Activated naive CD4-positive, alpha-beta T cell treated with anti-CD3 and anti-CD28 coated beads, Interleukin-2, amount 10 ng/mL, durations not matched to agents 7 days and 5 days (primary cell): ENCODE results near the gene TTC3.

ENCODE experiments used
- CTCF ChIA-PET: fragments of 350-600 bp; sonication (Branson Sonifier 250); formaldehyde crosslinking; loops from one replicate; lab custom pipeline; 2021; ENCODE audit warnings: antibody characterized with exemption; lab: Charles Lee
- DNase-seq: peaks from one replicate; pipeline ENCODE4 v3.0.0-alpha.2; 2020
- H3K27ac Mint-ChIP-seq: one replicate; pipeline ENCODE4 v1.8.0; 2021; ENCODE audit warnings: mild to moderate bottlenecking, moderate library complexity, mixed read lengths
- H3K27me3 Mint-ChIP-seq: one replicate; pipeline ENCODE4 v1.8.0; 2021; ENCODE audit warnings: mild to moderate bottlenecking, mixed read lengths
- H3K36me3 Mint-ChIP-seq: one replicate; pipeline ENCODE4 v1.8.0; 2021; ENCODE audit warnings: mixed read lengths
- H3K4me1 Mint-ChIP-seq: one replicate; pipeline ENCODE4 v1.8.0; 2021; ENCODE audit warnings: mixed read lengths
- H3K4me3 Mint-ChIP-seq: one replicate; pipeline ENCODE4 v1.8.0; 2021; ENCODE audit warnings: mild to moderate bottlenecking, moderate library complexity, mixed read lengths
- H3K9me3 Mint-ChIP-seq: one replicate; pipeline ENCODE4 v1.8.0; 2021; ENCODE audit warnings: mixed read lengths

The TTC3 gene

DNA sequence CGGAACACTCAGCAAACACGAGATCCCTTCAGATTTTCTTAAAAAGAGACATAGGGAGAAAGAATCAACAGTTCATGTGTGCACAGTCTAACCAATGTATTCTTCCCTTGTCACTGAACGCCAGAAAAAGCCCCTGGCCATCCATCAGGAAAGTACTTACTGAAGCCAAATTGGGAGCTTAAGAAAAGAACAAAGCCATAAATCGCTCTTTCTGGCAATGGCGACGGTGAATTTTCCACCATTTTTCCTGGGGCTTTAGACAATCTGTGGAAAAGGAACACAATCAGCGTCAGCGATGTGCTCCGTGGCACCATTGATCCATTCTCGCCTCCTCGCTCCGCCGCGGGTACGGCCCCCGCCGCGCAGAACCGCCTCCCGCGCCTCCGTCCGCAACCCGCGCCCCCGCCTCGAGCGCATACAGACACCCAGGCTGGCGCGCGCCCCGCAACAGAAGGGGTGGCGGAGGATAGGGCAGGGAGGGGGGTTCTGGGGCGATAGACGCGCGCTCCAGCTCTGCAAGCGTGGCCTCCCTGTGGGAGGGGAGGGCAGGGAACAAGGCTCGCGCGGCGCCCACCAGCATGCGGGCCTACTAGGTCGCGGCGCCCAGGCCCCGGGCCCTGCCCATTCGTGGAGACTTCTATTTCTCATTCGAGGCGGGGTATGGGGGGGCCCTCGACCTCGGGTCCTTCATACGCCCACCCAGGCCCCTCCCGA is 623 bp upstream of the TTC3 start:
- Mint-ChIP-seq H3K36me3 (peaks cover 23% of the 10 kb centered on the region), H3K27me3 (peaks cover 7% of the 10 kb centered on the region), H3K4me3 (peak overlapping the region; percentile 73), H3K9me3 (peaks cover 1% of the 10 kb centered on the region), H3K27ac (peak overlapping the region; percentile 90), H3K4me1 (peaks cover 33% of the 10 kb centered on the region)
- DNase-seq = peak; percentile 83
- CTCF ChIA-PET = no interaction called here

DNA sequence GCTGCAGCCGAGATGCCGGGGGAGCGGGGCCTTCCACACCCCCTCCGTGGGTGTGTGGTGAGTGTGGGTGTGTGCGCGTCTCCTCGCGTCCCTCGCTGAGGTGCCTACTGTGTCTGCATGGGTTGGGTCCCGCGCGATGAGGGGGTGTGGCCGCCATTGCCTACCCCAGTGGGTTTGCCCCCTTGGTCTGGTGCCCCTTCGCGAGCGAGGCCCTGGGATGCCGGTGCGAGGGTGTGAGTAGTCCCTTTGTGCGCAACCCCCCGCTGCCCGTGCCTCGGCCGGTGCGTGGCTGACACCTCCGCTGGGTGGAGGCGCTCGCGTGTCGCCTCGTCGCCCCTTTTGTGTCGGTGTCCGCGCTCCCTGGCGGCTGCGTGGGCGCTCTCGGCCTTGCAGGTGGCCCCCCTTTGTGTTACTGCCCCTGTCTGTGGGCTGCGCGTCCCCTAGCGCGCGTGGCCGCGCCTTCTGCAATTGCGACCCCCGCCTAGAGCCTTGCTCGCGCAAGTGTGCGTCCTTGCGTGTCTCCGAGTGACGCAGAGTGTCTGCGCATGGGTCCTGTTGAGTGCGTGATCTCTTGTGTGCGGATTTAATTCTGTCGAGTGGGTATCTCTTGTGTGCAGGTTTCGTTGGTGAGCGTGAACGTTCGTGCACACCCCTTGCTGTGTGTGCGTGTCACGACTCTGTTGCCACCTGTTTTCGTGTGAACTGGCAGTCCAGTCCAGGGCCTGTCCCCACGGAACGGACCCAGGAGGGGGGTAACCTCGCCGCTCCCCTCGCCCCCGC is 553 bp downstream of the TTC3 start:
- H3K4me1 Mint-ChIP-seq = peaks cover 37% of the 10 kb centered on the region
- peak; percentile 69 for DNase-seq

DNA sequence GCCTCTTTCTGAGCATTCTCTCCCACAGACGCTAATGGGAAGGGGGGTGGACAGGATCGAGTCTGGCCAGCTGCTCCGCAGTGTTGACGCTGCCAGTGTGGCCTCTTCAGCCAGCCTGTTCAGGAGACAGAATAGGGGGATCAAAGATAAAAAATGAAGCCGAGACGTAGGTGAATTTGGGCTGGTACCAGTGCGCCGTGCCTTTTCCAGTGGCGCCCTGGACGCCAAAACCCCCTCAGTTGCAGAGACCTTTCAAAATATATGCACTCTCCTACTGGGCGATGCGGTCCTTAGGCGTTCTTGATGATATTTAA is 1.1 kb downstream of the TTC3 start:
- DNase-seq = no peak
- peak overlapping the region; percentile 97 for H3K4me3 Mint-ChIP-seq
- CTCF ChIA-PET = no interaction called here
- peaks cover 16% of the 10 kb centered on the region for H3K36me3 Mint-ChIP-seq
- H3K27ac Mint-ChIP-seq = peak overlapping the region; percentile 96
- H3K4me1 Mint-ChIP-seq = peaks cover 38% of the 10 kb centered on the region
- peaks cover 1% of the 10 kb centered on the region for H3K9me3 Mint-ChIP-seq
- peaks cover 7% of the 10 kb centered on the region for H3K27me3 Mint-ChIP-seq

More for the DNA sequence above, 553 bp downstream of the TTC3 start:
- CTCF ChIA-PET = no interaction called here
- peaks cover 19% of the 10 kb centered on the region for H3K36me3 Mint-ChIP-seq
- H3K4me3 Mint-ChIP-seq = peak overlapping the region; percentile 97
- H3K27me3 Mint-ChIP-seq = peaks cover 7% of the 10 kb centered on the region
- H3K9me3 Mint-ChIP-seq = peaks cover 1% of the 10 kb centered on the region
- H3K27ac Mint-ChIP-seq = peak overlapping the region; percentile 96

DNA sequence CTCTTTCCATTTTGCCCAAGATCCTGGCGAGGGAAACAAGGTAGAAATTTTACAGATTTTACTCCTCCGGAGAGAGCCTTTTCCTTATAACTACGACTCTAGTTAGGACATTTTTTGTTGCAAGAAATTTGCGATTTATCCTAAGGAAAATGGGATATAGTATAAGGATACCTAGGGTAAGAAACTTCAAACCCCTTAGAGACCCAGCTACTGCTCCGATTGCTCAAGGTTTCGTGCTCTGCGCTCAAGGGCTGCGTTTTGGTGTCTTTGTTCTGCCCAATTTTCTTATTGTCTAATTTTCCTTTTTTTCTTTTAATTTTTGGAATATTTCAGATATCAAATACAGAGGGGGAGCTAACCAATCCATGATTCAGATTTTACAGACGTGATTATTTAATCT is 1.5 kb downstream of the TTC3 start:
- Mint-ChIP-seq H3K36me3 (peaks cover 16% of the 10 kb centered on the region), H3K9me3 (peaks cover 1% of the 10 kb centered on the region), H3K4me3 (peak overlapping the region; percentile 97), H3K27me3 (peaks cover 7% of the 10 kb centered on the region), H3K4me1 (peaks cover 40% of the 10 kb centered on the region), H3K27ac (no peak overlapping the region)
- DNase-seq = no peak
- CTCF ChIA-PET = interaction anchor here (0.7 kb wide), 1 partner anchor 9 kb away, joined by 3 read pairs; no protein-coding TSS in a partner anchor

DNA sequence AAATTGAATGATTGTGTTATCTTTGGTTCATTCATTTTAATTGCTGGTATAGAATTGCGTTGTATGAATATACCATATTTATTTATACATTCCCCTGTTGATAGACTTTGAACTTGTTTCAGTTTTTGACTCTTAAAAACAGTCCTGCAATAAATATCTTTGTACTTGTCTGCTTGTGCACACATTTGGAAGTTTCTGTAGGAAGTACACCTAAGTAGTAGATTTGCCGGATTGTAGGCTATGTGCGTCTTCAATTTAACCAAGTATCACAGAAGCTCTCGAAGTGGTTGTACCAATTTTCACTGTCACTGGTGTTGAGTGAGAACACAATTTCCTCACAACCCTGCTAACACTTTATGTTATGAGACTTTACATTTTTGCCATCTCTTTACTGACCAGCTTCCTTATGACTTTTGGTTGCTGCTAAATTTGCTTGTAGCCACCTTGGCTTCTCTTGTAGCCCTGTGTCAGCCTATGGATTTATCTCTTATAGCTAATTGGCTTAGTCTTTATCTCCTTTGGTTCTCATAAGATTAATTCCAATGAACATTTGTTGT is 2.2 kb downstream of the TTC3 start:
- Mint-ChIP-seq H3K4me1 (peaks cover 40% of the 10 kb centered on the region), H3K9me3 (peaks cover 1% of the 10 kb centered on the region), H3K36me3 (peaks cover 16% of the 10 kb centered on the region), H3K27me3 (peaks cover 7% of the 10 kb centered on the region), H3K27ac (peak overlapping the region; percentile 11), H3K4me3 (peak overlapping the region; percentile 43)
- DNase-seq = no peak
- CTCF ChIA-PET = interaction anchor here (0.7 kb wide), 1 partner anchor 9 kb away, joined by 3 read pairs; no protein-coding TSS in a partner anchor

DNA sequence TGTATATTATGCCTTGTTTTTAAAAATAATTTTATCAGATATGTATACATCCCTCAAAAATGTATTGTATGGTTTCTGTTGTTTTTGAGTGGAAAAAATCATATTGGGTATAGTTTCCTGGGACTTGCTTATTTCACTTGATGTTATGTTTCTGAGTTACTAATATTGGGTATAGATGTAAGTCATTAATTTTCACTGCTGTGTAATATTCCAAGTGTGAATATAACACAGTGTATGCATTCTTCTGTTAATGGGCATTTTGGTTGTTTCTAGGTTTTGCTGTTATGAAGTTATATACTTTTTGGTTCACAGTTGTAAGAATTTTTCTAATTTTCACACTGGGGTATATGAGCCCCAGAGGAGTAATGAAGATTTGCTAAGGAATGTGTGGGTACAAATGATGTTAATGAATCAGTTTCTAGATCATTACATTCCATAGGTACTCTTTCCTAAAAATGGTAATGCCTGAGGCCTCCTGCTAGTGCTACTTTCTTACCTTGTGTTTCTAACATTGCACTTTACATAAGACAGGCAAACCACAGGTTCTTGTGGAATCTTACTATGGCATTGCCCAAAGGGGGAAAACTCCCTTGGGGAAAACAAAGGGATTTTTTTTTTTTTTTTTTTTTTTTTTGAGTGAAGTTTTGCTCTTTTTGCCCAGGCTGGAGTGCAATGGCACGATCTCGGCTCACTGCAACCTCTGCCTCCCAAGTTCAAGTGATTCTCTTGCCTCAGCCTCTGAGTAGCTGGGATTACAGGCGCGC is 3.2 kb downstream of the TTC3 start:
- peaks cover 1% of the 10 kb centered on the region for H3K9me3 Mint-ChIP-seq
- DNase-seq = no peak
- H3K4me3 Mint-ChIP-seq = no peak overlapping the region
- H3K4me1 Mint-ChIP-seq = peaks cover 33% of the 10 kb centered on the region
- H3K27me3 Mint-ChIP-seq = peaks cover 7% of the 10 kb centered on the region
- H3K36me3 Mint-ChIP-seq = peaks cover 13% of the 10 kb centered on the region
- CTCF ChIA-PET = no interaction called here
- no peak overlapping the region for H3K27ac Mint-ChIP-seq

DNA sequence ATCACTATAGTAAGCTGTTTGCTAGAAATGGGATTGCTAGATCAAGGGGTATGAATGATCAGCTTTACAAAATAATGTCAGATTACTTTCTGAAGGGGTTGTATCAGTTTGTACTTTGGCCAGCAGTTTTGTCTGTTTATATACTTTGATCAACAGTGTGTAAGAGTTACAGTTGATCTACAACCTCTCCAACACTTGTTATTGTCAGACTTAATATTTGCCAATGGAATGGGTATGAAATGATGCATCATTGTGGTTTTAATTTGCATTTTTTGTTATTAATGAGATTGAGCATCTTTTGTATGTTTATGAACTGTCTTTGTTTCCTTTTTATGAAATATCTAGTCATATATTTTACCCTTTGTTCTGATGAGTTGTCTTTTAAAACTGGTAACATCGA is 4.3 kb downstream of the TTC3 start:
- Mint-ChIP-seq H3K4me1 (peaks cover 23% of the 10 kb centered on the region), H3K9me3 (peaks cover 1% of the 10 kb centered on the region), H3K4me3 (no peak overlapping the region), H3K27ac (no peak overlapping the region), H3K36me3 (peaks cover 12% of the 10 kb centered on the region), H3K27me3 (peaks cover 7% of the 10 kb centered on the region)
- DNase-seq = no peak
- CTCF ChIA-PET = no interaction called here

DNA sequence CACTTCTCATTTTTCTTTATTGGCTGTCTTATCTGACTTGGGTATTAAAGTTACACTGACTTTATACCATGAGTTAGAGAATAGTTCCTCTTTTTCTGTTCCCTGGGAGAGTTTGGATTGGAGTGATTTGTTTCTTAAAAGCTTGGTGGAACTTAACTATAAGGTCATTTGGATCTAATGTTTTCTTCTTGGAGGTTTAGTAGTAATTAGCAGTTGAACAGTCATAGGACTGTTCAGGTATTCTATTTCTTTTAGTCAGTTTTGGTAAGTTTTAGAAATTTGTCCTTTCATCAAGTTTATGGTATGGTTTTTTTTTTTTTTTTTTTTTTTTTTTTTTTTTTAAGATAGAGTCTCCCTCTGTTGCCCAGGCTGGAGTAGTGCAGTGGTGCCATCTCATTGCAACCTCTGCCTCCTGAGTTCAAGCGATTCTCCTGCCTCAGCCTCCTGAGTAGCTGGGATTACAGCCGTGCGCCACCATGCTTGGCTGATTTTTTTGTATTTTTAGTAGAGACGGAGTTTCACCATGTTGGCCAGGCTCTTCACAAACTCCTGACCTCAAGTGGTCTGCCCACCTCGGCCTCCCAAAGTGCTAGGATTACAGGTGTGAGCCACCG is 6.3 kb downstream of the TTC3 start:
- peaks cover 12% of the 10 kb centered on the region for H3K36me3 Mint-ChIP-seq
- DNase-seq = no peak
- H3K9me3 Mint-ChIP-seq = peaks cover 1% of the 10 kb centered on the region
- H3K4me3 Mint-ChIP-seq = no peak overlapping the region
- H3K27me3 Mint-ChIP-seq = no peaks in the 10 kb centered on the region
- CTCF ChIA-PET = interaction anchor here (1.8 kb wide), 1 partner anchor 102 kb away, joined by 7 read pairs; no protein-coding TSS in a partner anchor
- peaks cover 26% of the 10 kb centered on the region for H3K4me1 Mint-ChIP-seq
- H3K27ac Mint-ChIP-seq = no peak overlapping the region

DNA sequence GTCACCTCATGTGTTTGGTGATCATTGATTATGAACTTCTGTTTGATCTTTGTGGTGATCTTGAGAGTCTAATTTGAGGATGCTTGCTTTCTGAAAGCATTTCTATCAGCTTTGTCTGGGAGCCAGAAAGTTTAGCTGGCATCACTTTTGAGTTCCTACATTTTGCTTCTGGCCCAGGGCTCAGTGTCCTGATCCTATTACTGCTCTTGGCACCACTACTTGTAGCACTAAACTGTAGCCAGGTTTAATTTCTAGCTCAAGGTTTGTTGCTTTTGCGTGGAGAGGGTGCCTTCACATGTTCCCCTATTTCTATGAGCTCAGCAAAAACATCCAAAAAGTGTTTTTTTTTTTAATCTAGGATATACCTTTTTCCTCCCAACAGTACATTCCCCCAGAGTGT is 9.3 kb downstream of the TTC3 start:
- Mint-ChIP-seq H3K36me3 (peaks cover 4% of the 10 kb centered on the region), H3K4me1 (peaks cover 13% of the 10 kb centered on the region), H3K4me3 (no peak overlapping the region), H3K27me3 (no peaks in the 10 kb centered on the region), H3K27ac (no peak overlapping the region), H3K9me3 (no peaks in the 10 kb centered on the region)
- no peak for DNase-seq
- CTCF ChIA-PET = interaction anchor here (1.0 to 1.4 kb wide), 3 partner anchors 104 to 482 kb away, joined by 3 read pairs; no protein-coding TSS in a partner anchor

DNA sequence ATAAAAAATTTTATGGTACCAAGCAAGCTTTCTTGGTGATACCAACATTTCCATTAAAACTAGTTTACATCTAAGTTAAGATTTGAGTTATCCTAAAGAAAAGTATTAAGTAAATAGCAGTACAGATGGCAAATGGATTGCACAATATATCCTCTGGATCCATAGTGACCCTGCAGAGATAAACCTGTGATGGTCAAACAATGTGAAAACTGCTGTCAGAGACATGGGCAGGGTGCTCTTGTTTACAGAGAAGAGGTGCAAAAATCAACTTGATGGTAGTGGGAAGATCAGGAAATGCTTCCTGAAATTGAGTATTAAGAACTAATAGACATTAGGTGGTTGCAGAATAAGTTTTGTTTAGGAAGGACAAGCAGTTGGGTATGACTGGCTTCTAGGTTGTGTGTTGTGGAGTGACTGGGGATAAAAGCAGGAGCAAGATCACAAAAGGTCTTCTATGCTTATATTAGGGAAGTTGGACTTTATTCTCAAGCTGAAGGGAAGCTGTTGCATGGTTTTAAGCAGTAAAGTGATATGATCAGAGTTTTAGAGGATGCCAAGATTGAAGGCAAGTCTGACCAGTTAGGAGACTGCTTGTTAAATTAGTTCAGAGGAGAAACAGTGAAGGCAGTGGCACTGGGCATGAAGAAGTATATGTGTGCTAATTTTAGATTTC is 9.9 kb downstream of the TTC3 start:
- no peak overlapping the region for H3K4me3 Mint-ChIP-seq
- no peak overlapping the region for H3K27ac Mint-ChIP-seq
- H3K4me1 Mint-ChIP-seq = peaks cover 9% of the 10 kb centered on the region
- H3K27me3 Mint-ChIP-seq = no peaks in the 10 kb centered on the region
- peaks cover 4% of the 10 kb centered on the region for H3K36me3 Mint-ChIP-seq
- no peaks in the 10 kb centered on the region for H3K9me3 Mint-ChIP-seq
- DNase-seq = no peak
- CTCF ChIA-PET = interaction anchor here (0.6 to 1.4 kb wide), 4 partner anchors 8 to 481 kb away, joined by 3 to 4 read pairs (median 3); no protein-coding TSS in a partner anchor

DNA sequence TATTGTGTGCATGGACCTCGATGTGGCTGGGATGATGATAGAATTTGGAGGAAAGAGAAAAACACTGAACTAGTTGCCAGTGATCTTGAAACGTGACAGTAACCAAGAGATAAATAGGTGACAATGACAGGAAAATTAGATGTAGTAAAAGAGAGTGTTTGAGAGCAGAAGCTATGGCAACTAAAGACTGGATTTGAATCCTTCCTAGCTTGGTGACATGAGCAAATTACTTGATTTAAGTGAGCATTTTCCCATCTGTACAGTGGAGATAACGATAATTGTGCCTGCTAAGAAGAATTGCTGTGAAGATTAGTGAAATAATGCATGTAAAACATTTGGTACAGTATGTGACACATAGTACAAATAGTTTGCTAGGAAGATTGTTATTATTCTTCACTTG is 12.7 kb downstream of the TTC3 start:
- H3K27ac Mint-ChIP-seq = no peak overlapping the region
- peaks cover 13% of the 10 kb centered on the region for H3K36me3 Mint-ChIP-seq
- peaks cover 7% of the 10 kb centered on the region for H3K4me1 Mint-ChIP-seq
- H3K4me3 Mint-ChIP-seq = no peak overlapping the region
- CTCF ChIA-PET = no interaction called here
- DNase-seq = no peak
- no peaks in the 10 kb centered on the region for H3K27me3 Mint-ChIP-seq
- no peaks in the 10 kb centered on the region for H3K9me3 Mint-ChIP-seq

DNA sequence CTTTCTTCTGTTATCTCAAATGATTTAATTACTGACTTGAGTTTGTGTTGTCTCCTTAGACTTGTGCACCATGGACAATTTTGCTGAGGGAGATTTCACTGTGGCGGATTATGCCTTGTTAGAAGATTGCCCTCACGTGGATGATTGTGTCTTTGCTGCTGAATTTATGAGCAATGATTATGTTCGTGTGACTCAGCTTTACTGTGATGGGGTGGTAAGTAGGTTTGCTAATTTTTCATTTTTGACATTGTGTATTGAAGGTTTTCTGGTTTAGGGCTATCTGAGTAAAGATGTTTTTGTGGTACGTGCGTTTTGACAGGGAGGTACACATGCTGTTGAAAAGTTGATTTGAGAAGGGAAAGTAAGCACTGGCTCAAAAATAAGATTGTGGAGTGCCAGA is 14.1 kb downstream of the TTC3 start:
- peaks cover 7% of the 10 kb centered on the region for H3K4me1 Mint-ChIP-seq
- H3K27me3 Mint-ChIP-seq = no peaks in the 10 kb centered on the region
- no peak overlapping the region for H3K4me3 Mint-ChIP-seq
- H3K9me3 Mint-ChIP-seq = no peaks in the 10 kb centered on the region
- H3K27ac Mint-ChIP-seq = no peak overlapping the region
- DNase-seq = no peak
- CTCF ChIA-PET = interaction anchor here (0.6 to 1.1 kb wide), 3 partner anchors 10 to 314 kb away, joined by 3 read pairs; no protein-coding TSS in a partner anchor
- peaks cover 13% of the 10 kb centered on the region for H3K36me3 Mint-ChIP-seq

DNA sequence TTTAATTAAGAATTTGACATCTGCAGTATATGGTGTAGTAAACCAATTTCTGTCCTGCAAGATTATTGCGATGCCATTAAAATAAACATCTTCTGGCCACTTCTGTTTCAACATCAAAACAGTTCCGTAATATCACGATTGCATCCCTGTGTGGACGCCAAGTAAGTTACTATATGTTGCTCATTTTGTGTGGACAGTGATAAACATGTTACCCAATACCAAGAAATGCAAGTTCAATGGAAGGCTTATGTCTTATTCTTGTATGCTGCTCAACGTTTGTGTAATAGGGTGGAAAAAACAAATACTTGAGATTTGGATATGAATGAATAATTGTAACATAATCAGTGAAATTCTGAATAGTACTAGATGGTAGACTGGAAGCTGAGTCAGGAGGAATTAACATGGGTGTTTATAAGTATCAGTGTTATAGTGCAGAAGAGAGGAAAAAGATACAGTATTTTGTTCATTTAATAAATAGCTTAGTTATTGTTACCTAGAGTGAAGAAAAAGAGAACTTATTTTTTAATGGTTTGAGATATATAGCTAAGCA is 15.2 kb downstream of the TTC3 start:
- Mint-ChIP-seq H3K4me1 (peaks cover 2% of the 10 kb centered on the region), H3K4me3 (no peak overlapping the region), H3K27ac (no peak overlapping the region), H3K27me3 (no peaks in the 10 kb centered on the region), H3K36me3 (peaks cover 16% of the 10 kb centered on the region), H3K9me3 (no peaks in the 10 kb centered on the region)
- CTCF ChIA-PET = no interaction called here
- no peak for DNase-seq
